Subcutaneous abdominal adipose tissue (tissue), 5 donors: ENCODE data around the gene EDDM3A.

ENCODE experiments used
- H3K27ac ChIP-seq: one replicate; pipeline ENCODE4 v1.7.0; 2013; ENCODE audit warnings: low read depth, mild to moderate bottlenecking, inconsistent platforms, low read length, moderate library complexity
- H3K27me3 ChIP-seq, 5 donors: one replicate each; pipeline ENCODE4 v1.7.0; 2013; ENCODE audit warnings: low read length in 5 of 5, inconsistent platforms in 1 of 5; ENCODE audit not compliant: control insufficient read depth in 5 of 5, insufficient read depth in 4 of 5
- H3K36me3 ChIP-seq, 5 donors: one replicate each; pipeline ENCODE4 v1.7.0; 2013; ENCODE audit warnings: low read length in 5 of 5; ENCODE audit not compliant: control insufficient read depth in 5 of 5, insufficient read depth in 5 of 5
- H3K4me1 ChIP-seq, 5 donors: one replicate each; pipeline ENCODE4 v1.7.0; 2013; ENCODE audit warnings: low read length in 5 of 5, mild to moderate bottlenecking in 3 of 5, moderate library complexity in 1 of 5; ENCODE audit not compliant: control insufficient read depth in 5 of 5, insufficient read depth in 5 of 5
- H3K4me3 ChIP-seq, 5 donors: one replicate each; pipeline ENCODE4 v1.7.0; 2013; ENCODE audit warnings: low read length in 5 of 5, low read depth in 1 of 5
- H3K9ac ChIP-seq, 5 donors: one replicate each; pipeline ENCODE4 v1.7.0; 2013; ENCODE audit warnings: low read length in 5 of 5, mild to moderate bottlenecking in 4 of 5, moderate library complexity in 3 of 5
- H3K9me3 ChIP-seq, 5 donors: one replicate each; pipeline ENCODE4 v1.7.0; 2013; ENCODE audit warnings: low read length in 5 of 5; ENCODE audit not compliant: control insufficient read depth in 5 of 5
- donor health status: healthy.
- donor health status: healthy.
- donor health status: healthy.
- donor health status: healthy.
- donor health status: healthy.

The EDDM3A gene

DNA sequence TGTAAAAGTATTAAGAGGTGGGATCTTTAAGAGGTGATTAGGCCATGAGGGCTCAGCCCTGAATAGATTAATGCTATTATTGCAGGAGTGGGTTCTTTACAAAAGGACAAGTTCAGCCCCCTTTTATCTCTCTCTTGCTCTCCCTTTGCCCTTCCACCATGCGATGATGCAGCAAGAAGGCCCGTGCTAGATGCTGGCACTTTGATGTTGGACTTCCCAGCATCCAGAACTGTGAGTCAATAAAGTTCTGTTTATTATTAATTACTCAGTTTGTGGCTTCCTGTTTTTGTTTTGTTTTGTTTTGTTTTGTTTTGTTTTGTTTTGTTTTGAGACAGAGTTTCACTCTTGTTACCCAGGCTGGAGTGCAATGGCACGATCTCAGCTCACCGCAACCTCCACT is 46.9 kb downstream of the EDDM3A start:
- H3K4me1 ChIP-seq: peaks cover 3 to 19% (median 4%) of the 10 kb centered on the region in 5 donors
- no peaks in the 10 kb centered on the region for H3K9me3 ChIP-seq
- H3K36me3 ChIP-seq: no peaks in the 10 kb centered on the region
- H3K27ac ChIP-seq: no peak overlapping the region
- no peak overlapping the region for H3K9ac ChIP-seq
- H3K27me3 ChIP-seq: no peaks in the 10 kb centered on the region
- H3K4me3 ChIP-seq: no peak overlapping the region

DNA sequence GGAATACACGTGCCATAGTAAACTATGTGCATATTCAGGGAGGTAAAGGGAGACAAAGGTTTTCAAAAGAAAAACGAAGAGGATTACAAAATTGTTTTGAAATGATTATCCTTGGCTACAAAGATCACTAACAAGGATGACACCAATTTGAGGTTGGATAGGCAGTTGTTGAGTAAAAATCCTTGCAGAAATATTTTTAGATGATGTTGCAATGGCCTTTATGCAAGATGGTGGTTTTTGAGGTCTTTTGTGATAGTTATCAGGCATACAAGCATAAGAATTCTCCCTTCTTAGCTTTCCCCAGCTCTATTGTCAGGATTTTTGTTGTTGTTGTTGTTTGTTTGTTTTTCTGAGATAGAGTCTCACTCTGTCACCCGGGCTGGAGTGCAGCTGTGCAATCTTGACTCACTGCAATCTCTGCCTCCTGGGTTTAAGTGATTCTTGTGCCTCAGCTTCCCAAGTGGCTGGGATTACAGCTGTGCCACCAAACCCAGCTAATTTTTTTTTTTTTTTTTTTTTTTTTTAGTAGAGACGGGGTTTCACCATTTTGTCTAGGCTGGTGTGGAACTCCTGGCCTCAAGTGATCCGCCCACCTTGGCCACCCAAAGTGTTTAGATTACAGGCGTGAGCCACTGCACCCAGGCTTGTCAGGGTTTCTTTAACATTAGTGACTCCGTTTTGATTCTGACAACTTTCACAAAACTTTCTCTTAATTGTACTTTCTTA is 49.1 kb downstream of the EDDM3A start:
- Histone ChIP-seq H3K36me3 (no peaks in the 10 kb centered on the region), H3K27me3 (no peaks in the 10 kb centered on the region), H3K9me3 (no peaks in the 10 kb centered on the region), H3K9ac (no peak overlapping the region), H3K4me1 (peaks cover 0 to 25% (median 7%) of the 10 kb centered on the region in 5 donors), H3K4me3 (no peak overlapping the region), H3K27ac (no peak overlapping the region)

DNA sequence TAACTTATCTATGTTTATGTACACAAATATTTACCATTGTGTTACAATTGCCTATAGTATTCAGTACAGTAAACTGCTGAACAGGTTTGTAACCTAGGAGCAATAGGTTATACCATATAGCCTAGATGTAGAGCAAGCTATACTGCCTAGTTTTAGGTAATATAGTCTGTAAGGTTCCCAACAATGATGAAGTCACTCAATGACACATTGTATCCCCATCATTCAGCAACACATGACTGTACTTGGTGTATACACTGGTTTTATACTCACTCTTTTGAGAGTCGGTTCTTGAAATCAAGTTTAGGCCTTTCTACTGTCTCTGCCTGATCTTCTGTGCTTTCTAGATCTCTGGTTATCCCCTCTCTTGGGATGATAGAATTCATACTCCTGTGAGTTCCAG is 51.5 kb downstream of the EDDM3A start:
- Histone ChIP-seq H3K27me3 (peaks cover 0 to 6% (median 2%) of the 10 kb centered on the region in 5 donors), H3K4me1 (peaks cover 0 to 24% (median 7%) of the 10 kb centered on the region in 5 donors), H3K27ac (peak overlapping the region; percentile 19), H3K9ac (no peak overlapping the region), H3K4me3 (no peak overlapping the region), H3K9me3 (no peaks in the 10 kb centered on the region), H3K36me3 (no peaks in the 10 kb centered on the region)
